Measurements from ENCODE around the gene SNRK.
"Not testable (repeated sequence)": the region's sequence is repeated elsewhere in the genome, so short reads cannot be mapped to it uniquely, and the experiment has no call there.

Gene SNRK

DNA sequence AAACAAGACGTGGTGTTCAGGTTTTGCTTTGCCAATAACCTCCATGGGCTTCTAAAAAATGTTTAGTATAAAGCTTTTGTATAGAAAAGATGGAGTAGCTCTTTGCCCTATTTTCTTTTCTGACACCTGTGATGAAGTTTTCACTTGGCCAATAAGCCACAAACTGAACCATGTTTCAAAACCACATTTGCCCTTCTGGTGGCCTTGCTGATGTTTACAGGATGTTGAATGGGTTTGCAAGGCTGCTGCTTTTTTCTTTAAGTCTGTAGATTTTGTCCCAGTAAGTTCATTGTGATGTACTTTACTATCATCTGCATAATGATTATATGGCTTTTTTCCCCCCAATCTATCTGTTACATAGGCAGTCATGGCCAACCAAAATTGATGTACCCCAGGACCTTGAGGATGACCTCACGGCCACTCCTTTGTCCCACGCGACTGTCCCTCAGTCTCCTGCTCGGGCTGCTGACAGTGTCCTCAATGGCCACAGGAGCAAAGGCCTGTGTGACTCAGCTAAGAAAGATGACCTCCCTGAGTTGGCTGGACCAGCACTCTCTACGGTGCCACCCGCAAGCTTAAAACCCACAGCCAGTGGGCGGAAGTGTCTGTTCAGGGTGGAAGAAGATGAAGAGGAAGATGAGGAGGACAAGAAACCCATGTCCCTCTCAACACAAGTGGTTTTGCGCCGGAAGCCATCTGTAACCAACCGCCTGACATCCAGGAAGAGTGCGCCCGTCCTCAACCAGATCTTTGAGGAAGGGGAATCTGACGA lies 60.8 kb downstream of the SNRK start:
- no peak for DNase-seq (ENCODE audit: low spot score)

DNA sequence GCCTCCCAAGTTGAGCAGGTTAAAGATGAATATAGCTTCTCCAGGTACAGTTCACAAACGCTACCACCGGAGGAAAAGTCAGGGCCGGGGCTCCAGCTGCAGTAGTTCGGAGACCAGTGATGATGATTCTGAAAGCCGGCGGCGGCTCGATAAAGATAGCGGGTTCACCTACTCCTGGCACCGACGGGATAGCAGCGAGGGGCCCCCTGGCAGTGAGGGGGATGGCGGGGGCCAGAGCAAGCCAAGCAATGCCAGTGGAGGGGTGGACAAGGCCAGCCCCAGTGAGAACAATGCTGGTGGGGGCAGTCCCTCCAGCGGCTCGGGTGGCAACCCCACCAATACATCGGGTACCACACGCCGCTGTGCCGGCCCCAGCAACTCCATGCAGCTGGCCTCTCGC lies 61.4 kb downstream of the SNRK start:
- DNase-seq (ENCODE audit: low spot score) = no peak

DNA sequence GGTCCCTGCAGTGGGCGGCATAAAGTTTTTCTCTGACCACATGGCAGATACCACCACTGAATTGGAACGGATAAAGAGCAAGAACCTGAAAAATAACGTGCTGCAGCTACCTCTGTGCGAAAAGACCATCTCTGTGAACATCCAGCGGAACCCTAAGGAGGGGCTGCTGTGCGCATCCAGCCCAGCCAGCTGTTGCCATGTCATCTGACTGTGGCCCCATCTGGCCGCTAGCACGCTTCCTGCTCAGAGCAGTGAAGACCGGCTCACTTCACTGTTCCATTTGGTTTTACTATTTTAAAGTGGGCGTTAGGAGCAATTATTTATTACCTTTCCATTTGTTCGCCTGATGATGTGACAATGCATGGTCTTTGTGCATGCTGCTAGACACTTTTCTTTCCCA lies 62.0 kb downstream of the SNRK start:
- DNase-seq (ENCODE audit: low spot score) = no peak

DNA sequence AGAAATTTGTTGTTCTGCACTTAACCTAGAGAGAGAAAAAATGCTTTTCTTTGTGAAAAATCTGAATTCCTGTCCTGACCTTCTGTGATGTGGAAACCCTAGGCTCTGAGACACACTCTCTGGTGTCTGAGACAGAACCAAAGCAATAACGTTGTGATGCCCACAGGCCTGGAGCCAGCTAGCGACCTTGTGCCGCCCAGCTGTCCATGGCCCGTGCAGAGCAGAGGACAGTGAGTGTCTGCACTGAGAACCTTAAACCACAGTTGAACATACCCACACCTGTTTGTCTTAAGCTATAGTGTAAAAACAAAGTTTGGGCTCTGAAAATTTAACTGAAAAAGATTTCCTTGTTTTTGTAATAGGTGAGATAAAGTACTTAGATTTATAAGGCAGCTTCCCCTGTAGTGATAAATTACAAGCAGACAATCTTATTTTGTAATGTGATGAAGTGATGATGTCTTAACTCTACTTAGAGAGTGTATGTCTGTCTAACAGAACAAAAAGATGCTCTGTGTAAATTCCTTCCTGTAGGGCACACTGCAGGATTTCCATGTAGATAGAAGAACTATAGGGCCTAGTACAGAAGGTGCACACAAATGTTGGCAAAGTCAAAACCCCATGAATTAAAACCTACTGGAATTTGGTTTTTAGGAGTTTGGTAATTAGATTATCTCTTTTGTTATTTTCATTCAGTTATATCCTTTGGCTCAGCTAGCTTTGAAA lies 62.7 kb downstream of the SNRK start:
- DNase-seq (ENCODE audit: low spot score) = no peak

DNA sequence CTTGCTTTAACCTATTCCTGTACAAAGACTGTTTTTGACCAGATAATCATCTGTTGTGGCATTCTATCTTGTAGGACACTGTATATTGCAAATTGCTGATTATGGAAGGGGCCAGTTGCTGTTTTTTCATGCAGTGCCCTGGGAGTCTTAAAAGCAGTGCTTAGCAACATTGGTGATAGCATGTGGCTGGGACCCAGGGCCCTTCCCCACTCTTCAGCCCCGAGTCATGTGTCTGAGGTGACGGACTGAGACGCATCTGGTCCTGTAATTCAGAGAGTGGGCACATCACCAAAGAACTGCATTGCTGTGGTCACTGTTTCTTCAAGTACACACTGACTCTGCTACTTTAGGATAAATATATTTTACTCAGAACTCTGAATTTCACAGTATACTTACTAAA lies 63.4 kb downstream of the SNRK start:
- DNase-seq (ENCODE audit: low spot score) = no peak

DNA sequence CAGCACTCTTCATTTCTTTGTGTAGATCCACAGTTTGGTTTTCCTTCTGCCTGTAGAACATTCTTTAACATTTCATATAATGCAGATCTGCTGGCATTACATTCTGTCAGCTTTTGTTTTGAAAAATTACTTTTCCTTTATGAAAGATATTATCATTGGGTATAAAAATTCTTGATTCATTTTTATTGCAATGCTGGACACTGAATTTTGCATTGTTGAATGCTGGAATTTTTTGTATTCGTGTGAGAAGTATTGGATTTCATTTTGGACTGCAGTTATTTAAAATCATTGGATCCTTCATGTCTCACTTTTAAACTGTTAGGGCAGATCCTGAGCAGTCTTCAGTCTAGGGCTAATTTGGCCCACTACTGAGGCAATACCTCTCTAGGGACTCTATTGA lies 67.1 kb downstream of the SNRK start:
- no peak for DNase-seq (ENCODE audit: low spot score)

DNA sequence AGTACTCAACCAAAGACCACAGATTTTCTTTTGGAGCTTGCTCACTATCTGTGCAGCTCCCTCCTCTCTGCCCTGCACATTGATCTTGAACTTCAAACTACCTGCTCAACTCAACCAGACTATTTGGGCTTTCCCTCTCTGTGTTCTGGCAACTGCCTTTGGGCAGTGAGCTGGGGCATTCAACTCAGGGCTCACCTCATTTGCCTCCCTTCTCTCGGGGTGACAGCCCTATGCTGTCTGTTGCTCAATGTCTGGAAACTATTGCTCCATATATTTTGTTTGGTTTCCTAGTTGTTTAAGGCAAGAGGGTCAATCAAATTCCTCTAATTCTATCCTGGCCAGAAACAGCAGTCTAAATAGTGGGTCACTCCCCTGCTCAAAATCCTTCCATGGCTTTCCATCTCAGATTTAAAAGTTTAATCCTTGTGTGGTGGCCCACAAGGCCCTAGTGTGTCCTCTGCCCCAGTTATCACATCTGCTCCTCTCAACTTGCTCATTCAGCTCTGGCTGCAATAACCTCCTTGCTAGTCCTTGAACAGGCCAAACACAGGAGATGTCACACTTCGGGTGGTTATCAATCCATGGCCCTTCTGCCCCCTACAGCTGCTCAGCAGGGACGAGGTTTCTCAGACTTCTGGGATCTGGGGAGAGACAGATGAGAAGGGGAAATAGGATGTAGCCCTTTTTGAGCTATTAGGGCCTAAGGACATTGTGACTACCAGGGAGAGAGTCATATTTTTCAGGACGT lies 67.8 kb downstream of the SNRK start:
- no peak for DNase-seq (ENCODE audit: low spot score)

DNA sequence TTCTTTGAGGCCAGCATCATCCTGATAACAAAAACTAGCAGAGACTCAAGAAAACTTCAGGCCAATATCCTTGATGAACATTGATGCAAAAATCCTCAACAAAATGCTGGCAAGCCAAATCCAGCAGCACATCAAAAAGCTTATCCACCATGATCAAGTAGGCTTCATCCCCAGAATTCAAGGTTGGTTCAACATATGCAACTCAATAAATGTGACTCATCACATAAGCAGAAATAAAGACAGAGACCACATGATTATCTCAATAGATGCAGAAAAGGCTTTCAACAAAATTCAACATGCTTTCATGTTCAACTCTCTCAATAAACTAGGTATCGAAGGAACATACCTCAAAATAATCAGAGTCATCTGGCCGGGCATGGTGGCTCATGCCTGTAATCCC lies 69.7 kb downstream of the SNRK start:
- not testable (repeated sequence) for DNase-seq (ENCODE audit: low spot score)

DNA sequence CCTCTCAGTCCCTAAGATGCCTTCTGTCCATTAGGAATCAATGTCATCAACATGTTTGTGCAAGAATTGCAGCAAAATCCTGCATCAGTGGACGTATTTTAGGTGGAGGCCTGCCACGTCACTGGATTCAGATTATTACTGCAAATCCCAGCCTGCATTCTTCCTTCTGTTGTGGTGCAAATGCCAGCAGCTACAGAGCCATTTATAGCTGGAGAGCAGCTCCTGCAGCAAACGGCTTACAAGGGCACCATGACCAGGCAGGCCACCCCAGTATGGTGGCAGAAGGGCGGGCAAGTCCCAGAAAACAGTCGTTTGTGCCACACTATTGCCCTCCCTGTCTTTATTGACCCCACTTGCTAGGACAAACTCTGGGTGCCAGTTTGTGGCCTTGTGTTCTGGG lies 74.7 kb downstream of the SNRK start:
- DNase-seq (ENCODE audit: low spot score) = no peak

DNA sequence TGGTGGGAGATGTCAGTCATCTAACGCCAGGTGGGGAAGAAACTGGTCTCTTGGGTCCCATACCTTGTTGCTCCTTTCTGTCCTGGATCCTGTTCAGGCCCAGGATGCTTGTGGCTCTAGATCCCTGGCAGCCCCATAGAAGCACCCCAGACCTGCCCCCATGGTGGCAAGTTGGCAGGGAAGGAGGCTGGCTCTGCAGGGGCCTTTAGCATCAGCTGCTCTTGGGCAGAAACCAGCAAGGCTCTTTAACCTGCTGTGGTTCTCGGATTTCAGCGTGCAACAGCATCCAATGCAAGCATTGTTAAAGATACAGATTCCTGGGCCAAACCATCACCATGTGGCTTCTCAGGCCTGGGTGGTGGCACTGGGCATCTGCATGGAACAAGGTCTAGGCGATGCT lies 75.8 kb downstream of the SNRK start:
- no peak for DNase-seq (ENCODE audit: low spot score)

DNA sequence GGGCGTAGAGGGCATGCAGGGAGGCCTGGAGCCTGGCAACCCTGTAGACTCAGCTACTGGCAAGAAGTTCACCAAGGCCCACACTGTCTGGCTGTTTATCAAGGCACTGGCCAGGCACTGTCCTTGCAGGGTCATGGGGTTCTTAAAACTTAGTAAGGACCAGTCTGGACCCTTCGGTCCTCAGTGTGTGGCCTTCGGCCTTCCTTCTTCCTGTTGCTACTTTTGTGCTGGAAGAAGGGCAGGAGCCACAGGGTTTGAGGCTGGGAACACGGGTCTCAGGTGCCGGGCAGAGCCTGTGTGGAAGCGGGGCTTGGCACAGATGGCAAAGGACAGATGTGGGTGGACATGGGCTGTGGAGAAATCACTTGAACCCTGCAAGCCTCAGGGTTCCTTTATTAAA lies 76.6 kb downstream of the SNRK start:
- DNase-seq (ENCODE audit: low spot score) = no peak

DNA sequence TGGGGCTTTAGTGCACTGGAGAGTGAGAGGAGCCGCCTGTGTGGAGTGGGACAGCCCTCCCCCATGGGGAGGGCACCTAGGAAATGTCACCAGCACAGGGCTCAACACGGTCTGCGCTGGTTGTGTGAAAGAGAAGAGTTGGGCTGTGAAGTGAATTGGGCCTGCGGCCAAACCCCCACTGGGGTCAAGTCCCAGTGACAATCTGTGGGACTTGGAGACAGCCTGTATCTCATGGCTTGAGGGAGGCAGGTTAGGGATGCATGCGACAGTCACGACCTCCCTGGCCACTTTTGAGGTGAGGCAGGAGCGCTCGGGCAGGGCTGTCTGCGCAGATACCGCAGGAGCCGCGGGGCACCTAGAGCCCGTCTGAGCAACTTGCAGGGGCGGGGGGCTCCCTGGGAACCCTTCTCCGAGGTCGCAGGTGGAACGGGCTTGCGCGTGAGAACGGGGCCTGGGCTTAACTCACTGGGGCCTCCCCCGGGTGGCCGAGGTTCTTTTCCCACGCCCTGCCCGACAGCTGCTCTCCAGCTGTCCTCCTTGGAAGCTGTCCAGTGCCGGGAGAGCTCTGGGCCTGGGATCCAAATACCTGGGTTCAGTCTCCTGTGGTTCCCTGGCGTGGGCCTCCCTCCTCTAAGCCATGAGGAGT lies 77.4 kb downstream of the SNRK start:
- no peak for DNase-seq (ENCODE audit: low spot score)

DNA sequence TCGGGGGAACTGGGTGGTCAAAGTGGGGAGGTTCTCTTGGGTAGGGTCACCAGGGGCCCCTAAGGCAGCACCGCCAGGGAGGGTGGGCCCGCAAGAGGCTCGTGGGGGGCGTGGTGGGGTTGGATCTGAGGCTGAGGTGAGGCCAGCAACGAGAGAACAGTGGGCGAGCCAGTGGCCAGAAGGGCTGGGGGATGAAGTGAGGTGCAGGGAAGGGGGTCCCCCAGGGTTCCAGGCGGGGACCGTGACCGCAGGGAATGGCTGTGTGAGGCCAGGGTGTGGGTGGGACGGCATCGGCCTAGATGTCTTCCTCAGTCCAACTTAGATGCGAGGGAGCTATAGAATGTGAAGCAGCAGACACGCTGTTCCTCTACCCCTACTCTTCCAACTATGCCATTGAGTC lies 78.2 kb downstream of the SNRK start:
- DNase-seq (ENCODE audit: low spot score) = no peak

DNA sequence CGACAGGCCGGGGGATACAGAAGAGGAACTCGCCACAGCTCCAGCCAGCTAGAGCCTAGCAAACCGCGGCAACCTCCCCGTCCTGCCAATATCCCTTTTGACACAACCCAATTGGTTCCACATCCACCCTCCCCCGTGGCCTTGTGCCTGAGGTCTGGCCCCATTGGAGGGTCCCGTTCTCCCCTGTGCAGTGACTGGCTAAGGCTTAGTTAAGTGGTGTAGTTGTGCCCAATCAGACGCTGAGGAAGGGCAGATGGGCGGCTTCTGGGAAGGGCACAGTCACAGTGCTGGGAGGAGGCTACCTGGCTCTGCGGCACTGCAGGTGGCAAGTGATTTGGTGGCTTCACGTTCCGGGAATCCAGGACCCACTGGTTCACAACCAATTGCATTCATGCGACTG lies 78.6 kb downstream of the SNRK start:
- DNase-seq (ENCODE audit: low spot score) = no peak

DNA sequence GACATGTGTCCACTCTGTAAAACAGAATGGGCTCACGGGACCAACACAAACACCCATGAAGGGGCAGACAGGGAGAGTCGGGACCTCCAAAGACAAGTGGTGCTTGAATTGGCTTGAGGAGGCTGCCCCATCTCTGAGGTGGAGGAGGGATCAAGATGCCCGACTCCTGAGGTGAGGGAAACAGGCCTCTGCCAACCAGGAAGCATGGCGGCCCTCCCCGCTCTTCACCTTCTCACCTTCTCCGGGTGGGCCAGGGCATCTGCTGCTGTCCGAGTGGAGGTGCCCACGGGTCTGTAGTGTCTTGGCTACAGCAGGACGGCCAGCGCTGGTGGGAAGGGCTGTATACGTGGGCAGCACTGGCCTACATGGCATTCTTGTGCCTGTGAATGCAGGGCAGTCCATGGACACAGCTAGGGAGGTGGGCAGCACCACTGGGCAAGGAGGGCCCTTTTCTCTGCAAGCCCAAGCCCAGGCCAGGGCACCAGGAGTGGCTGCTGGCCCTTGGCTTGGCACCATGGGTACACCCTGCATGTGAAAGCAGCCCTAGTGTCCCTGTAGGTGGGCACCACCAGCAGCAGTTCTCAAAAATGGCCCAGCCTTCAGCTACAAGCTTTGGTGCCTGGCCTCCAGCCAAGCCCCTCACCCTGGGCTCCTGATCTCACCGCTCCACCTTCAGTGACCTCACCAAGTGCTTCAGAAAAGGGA lies 79.4 kb downstream of the SNRK start:
- no peak for DNase-seq (ENCODE audit: low spot score)

DNA sequence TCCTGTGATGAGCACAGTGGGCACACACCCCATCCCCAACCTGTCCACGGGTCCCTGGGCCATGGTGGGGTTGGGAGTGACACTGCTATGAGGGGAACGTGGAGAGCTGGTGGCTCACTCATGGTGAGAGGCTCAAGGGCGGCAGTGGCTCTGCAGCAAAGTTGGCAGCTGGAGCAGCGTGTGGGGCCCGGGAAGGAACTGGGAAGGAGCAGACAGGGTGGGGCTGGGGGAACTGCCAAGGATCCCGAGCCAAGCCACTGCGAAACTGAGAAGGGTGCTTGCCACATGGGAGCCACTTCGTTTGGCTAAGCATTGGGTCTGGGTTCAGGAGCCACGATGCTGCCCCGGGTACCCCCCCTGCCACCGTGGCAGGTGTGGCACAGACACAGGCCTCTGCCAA lies 80.1 kb downstream of the SNRK start:
- DNase-seq (ENCODE audit: low spot score) = no peak

DNA sequence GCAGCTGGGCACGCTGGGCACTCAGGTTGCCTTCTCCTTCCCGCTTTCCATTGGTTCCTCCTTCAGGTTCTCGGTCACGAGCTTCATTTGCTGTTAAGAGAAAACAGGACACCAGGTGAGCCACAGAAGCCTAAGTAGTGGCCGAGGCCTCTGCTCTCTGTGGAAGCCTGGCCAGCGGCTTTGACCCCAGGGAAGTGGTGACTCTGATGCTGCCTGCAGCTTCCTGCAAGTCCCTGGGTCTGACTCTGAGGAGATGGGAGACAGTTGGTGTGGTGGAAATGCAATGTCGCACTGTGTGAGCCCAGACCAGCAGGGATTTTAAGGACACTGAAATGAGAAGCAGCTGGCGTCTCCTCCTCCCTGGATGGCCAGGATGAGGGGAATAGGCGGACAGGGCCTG lies 80.5 kb downstream of the SNRK start:
- DNase-seq (ENCODE audit: low spot score) = no peak

DNA sequence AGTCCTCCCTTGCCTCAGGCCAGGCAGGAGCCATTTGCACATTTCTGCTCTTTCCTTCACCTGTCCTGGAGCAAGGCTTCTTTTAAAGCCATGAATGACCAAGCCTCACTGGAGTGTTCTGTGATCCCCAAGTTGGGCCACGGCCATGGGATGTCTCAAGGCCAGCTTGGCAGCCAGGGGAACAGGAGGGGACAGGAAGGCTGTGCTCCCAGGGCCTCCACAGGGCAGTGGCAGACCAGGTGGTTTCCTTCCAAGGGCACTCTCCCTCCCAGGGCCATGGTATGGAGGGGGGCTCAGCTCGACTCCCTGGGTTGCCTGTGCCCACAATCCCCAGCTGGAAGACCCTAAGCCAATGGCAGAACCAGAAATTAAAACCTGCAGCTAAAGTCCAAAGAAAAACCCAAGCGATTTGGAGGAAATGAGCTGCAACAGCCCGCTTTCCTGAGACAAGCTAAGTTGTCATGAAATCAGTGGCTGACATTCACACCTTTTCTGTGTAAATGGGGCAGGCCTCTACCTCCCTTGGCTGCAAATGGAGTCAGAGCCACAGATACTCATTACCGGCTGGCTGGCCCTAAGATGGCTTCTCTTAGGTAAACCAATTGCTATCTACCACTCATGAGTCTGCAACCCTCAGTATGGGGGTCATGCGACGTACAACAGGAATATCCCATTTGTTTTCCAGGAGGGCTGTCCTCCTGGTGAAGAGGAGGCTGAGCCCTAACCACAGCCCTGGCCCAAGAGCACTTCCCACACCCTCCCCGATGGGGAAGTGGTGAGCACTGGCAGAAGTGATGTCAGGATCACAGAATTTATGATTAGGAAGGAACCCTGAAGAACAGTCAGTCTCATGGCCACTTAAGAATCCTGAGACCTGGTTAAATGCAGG lies 83.3 kb downstream of the SNRK start:
- DNase-seq (ENCODE audit: low spot score) = no peak

DNA sequence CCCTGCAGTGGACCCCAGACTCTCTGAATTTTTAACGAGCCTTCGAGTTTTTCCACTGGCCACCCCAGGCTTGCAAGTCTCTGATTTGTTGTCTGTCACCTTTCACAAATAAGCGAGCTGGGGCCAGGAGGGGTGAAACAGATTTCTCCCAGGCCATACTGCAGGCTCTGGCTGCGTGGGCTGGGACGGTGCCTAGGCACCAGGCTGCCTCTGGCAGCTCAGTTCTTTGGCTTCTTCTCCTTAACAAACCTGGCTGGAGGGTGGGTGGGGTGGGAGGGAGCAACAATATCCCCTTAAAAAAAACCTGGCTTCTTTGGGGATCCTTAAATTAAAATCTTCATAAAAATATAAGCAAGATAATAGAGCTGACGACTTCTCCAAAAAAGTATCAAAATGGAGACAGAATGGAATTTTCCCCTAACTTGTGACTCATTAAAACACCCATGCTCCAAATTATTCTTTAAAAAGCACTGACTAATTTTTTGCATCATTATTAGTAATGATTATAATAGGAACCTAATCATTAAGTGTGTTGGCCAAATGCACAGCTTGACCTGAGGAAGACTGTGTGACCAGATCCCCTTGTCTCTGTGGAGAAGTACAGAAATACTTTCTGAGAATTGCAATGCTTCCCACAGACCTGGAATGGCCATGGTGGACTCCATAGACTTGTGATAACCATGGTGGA lies 84.1 kb downstream of the SNRK start:
- DNase-seq (ENCODE audit: low spot score) = no peak

DNA sequence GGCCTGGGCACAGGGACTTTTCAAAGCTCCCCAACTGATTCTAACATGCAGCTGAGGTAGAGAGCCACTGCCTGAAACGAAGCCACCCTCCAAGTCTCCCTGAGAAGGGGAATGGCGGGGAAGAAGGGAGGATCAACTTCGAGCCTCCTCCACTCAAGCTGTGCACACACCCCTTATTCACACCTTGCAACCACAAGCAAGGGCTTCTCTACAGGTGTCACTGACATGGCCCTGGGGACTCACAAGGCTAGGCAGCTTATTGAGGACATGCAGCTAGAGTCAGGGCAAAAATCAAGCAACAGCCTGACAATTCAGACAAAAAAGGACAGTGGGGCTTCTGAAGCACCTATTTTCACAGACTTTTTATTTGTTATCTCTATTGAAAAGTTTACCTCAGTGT lies 85.2 kb downstream of the SNRK start:
- no peak for DNase-seq (ENCODE audit: low spot score)
